HepG2 (cell line): ENCODE data around the gene PA2G4. TPM values are rescaled to one million over a fixed set of nuclear protein-coding genes. Genes with fewer than 3 reads are reported as not detected.

Experiments
- DPF2 ChIP-seq: sonication (generic); formaldehyde crosslinking; IDR thresholded peaks from 2 replicates; pipeline ENCODE4 v1.4.0; 2020; ENCODE audit warnings: mild to moderate bottlenecking, low read depth, missing genetic modification reagents, borderline replicate concordance
- GABPB1 ChIP-seq: IDR thresholded peaks from 2 replicates; pipeline ENCODE4 v1.6.1; 2016; ENCODE audit warnings: mild to moderate bottlenecking, missing genetic modification reagents, moderate library complexity, missing compliant biosample characterization
- GATAD2A ChIP-seq: IDR thresholded peaks from 2 replicates; pipeline ENCODE4 v1.6.1; 2016
- KDM5A ChIP-seq: fragments of 200-600 bp; sonication (generic); IDR thresholded peaks from 2 replicates; pipeline ENCODE4 v1.7.0; 2018; ENCODE audit warnings: antibody characterized with exemption, mild to moderate bottlenecking, low read length, borderline replicate concordance
- KMT2A ChIP-seq: sonication (generic); formaldehyde crosslinking; IDR thresholded peaks from 2 replicates; pipeline ENCODE4 v1.4.0; 2020; ENCODE audit warnings: missing genetic modification reagents
- NFE2L1 ChIP-seq: sonication (generic); formaldehyde crosslinking; IDR thresholded peaks from 2 replicates; pipeline ENCODE4 v1.4.0; 2020; ENCODE audit warnings: missing genetic modification reagents, mild to moderate bottlenecking, borderline replicate concordance
- NPAS2 ChIP-seq: sonication (generic); formaldehyde crosslinking; IDR thresholded peaks from 2 replicates; pipeline ENCODE4 v1.8.0; 2022; ENCODE audit warnings: mild to moderate bottlenecking, missing genetic modification reagents, borderline replicate concordance
- SMAD3 ChIP-seq: sonication (generic); formaldehyde crosslinking; IDR thresholded peaks from 2 replicates; pipeline ENCODE4 v1.4.0; 2020; ENCODE audit warnings: missing genetic modification reagents
- SSRP1 ChIP-seq: IDR thresholded peaks from 2 replicates; pipeline ENCODE4 v1.6.1; 2016; ENCODE audit warnings: control low read depth
- ZBTB26 ChIP-seq: IDR thresholded peaks from 2 replicates; pipeline ENCODE4 v1.6.1; 2016; ENCODE audit warnings: missing compliant biosample characterization, missing genetic modification reagents, borderline replicate concordance
- ZBTB7A ChIP-seq: sonication (generic); formaldehyde crosslinking; IDR thresholded peaks from 2 replicates; pipeline ENCODE4 v1.8.0; 2022; ENCODE audit warnings: mild to moderate bottlenecking, missing genetic modification reagents
- ZFP62 ChIP-seq: sonication (generic); formaldehyde crosslinking; IDR thresholded peaks from 2 replicates; pipeline ENCODE4 v1.4.0; 2020; ENCODE audit warnings: missing genetic modification reagents
- ZNF124 ChIP-seq: sonication (generic); formaldehyde crosslinking; IDR thresholded peaks from 2 replicates; pipeline ENCODE4 v1.4.0; 2020; ENCODE audit warnings: missing genetic modification reagents
- ZNF20 ChIP-seq: sonication (generic); formaldehyde crosslinking; IDR thresholded peaks from 2 replicates; pipeline ENCODE4 v1.4.0; 2020; ENCODE audit warnings: mild to moderate bottlenecking, moderate library complexity, missing genetic modification reagents
- ZNF33B ChIP-seq: sonication (generic); formaldehyde crosslinking; IDR thresholded peaks from 2 replicates; pipeline ENCODE4 v1.5.1; 2020; ENCODE audit warnings: mild to moderate bottlenecking, missing genetic modification reagents
- ZNF780A ChIP-seq: sonication (generic); formaldehyde crosslinking; IDR thresholded peaks from 2 replicates; pipeline ENCODE4 v1.8.0; 2022; ENCODE audit warnings: mild to moderate bottlenecking, missing genetic modification reagents, moderate library complexity
- polyA plus RNA-seq, 8 experiments: library from polyadenylated mRNA; depleted of rRNA in 3 of 8; stranded (reverse) in 7 of 8; unstranded in 1 of 8; fragments of >200 nt; fragmentation: Illumina TruSeq in 4 of 8; extraction: Trizol in 4 of 8; gene quantifications; 2 replicates each; pipeline versions ENCODE4 v1.2.1 to v1.2.3, GENCODE V29; 2011 to 2016; ENCODE audit warnings: low read depth in 4 of 8, missing spikeins in 1 of 8, mixed read lengths in 1 of 8; ENCODE audit not compliant: insufficient read depth in 1 of 8
- total RNA-seq, 5 experiments: library from RNA; depleted of rRNA; stranded (reverse); fragments of >200 nt; fragmentation: Illumina TruSeq; extraction: Trizol; gene quantifications; 2 replicates each; pipeline ENCODE4 v1.2.3, GENCODE V29; 2016; ENCODE audit warnings: low read depth in 1 of 5
- TF ChIP-seq, protein P1 (sequence below): sonication (generic); formaldehyde crosslinking; IDR thresholded peaks from 2 replicates; pipeline ENCODE4 v1.9.0; 2021; ENCODE audit warnings: mild to moderate bottlenecking, missing genetic modification reagents
- TF ChIP-seq, protein P2 (sequence below): sonication (generic); formaldehyde crosslinking; IDR thresholded peaks from 2 replicates; pipeline ENCODE4 v1.4.0; 2020; ENCODE audit warnings: mild to moderate bottlenecking, missing genetic modification reagents
- TF ChIP-seq, protein P3 (sequence below): IDR thresholded peaks from 2 replicates; pipeline ENCODE4 v1.6.1; 2016; ENCODE audit warnings: mild to moderate bottlenecking

Gene PA2G4
- total and polyA plus RNA-seq, 2 of the 13 experiments (the other 11 are each of a cell fraction or from before 2014, with no cell fraction given), result 147 to 240 TPM

GRCh38 chr12:56129206-56129941, 25.0 kb downstream of the PA2G4 start (continued):
- TF ChIP-seq, protein P1, sequence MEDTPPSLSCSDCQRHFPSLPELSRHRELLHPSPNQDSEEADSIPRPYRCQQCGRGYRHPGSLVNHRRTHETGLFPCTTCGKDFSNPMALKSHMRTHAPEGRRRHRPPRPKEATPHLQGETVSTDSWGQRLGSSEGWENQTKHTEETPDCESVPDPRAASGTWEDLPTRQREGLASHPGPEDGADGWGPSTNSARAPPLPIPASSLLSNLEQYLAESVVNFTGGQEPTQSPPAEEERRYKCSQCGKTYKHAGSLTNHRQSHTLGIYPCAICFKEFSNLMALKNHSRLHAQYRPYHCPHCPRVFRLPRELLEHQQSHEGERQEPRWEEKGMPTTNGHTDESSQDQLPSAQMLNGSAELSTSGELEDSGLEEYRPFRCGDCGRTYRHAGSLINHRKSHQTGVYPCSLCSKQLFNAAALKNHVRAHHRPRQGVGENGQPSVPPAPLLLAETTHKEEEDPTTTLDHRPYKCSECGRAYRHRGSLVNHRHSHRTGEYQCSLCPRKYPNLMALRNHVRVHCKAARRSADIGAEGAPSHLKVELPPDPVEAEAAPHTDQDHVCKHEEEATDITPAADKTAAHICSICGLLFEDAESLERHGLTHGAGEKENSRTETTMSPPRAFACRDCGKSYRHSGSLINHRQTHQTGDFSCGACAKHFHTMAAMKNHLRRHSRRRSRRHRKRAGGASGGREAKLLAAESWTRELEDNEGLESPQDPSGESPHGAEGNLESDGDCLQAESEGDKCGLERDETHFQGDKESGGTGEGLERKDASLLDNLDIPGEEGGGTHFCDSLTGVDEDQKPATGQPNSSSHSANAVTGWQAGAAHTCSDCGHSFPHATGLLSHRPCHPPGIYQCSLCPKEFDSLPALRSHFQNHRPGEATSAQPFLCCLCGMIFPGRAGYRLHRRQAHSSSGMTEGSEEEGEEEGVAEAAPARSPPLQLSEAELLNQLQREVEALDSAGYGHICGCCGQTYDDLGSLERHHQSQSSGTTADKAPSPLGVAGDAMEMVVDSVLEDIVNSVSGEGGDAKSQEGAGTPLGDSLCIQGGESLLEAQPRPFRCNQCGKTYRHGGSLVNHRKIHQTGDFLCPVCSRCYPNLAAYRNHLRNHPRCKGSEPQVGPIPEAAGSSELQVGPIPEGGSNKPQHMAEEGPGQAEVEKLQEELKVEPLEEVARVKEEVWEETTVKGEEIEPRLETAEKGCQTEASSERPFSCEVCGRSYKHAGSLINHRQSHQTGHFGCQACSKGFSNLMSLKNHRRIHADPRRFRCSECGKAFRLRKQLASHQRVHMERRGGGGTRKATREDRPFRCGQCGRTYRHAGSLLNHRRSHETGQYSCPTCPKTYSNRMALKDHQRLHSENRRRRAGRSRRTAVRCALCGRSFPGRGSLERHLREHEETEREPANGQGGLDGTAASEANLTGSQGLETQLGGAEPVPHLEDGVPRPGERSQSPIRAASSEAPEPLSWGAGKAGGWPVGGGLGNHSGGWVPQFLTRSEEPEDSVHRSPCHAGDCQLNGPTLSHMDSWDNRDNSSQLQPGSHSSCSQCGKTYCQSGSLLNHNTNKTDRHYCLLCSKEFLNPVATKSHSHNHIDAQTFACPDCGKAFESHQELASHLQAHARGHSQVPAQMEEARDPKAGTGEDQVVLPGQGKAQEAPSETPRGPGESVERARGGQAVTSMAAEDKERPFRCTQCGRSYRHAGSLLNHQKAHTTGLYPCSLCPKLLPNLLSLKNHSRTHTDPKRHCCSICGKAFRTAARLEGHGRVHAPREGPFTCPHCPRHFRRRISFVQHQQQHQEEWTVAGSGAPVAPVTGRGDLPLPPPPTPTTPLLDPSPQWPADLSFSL, result no peak
- TF ChIP-seq NFE2L1 (CRISPR knock-in tag), result no peak
- no peak for TF ChIP-seq NPAS2
- TF ChIP-seq ZNF124, result no peak
- TF ChIP-seq, protein P2, sequence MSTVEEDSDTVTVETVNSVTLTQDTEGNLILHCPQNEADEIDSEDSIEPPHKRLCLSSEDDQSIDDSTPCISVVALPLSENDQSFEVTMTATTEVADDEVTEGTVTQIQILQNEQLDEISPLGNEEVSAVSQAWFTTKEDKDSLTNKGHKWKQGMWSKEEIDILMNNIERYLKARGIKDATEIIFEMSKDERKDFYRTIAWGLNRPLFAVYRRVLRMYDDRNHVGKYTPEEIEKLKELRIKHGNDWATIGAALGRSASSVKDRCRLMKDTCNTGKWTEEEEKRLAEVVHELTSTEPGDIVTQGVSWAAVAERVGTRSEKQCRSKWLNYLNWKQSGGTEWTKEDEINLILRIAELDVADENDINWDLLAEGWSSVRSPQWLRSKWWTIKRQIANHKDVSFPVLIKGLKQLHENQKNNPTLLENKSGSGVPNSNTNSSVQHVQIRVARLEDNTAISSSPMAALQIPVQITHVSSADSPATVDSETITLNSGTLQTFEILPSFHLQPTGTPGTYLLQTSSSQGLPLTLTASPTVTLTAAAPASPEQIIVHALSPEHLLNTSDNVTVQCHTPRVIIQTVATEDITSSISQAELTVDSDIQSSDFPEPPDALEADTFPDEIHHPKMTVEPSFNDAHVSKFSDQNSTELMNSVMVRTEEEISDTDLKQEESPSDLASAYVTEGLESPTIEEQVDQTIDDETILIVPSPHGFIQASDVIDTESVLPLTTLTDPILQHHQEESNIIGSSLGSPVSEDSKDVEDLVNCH (CRISPR knock-in tag), result no peak
- TF ChIP-seq KMT2A (CRISPR knock-in tag), result no peak
- no peak for TF ChIP-seq ZNF20 (CRISPR knock-in tag)
- TF ChIP-seq ZFP62 (CRISPR knock-in tag), result no peak
- TF ChIP-seq DPF2, result no peak
- TF ChIP-seq GABPB1, result peak; percentile 68; the same call in 1 of the 2 replicates
- no peak for TF ChIP-seq ZNF780A (CRISPR knock-in tag)
- TF ChIP-seq SMAD3, result no peak
- 0 out of 2 replicates have a peak, but pooled peaks have one; percentile 10 for TF ChIP-seq GATAD2A (CRISPR knock-in tag)
- TF ChIP-seq KDM5A, result no peak
- 0 out of 2 replicates have a peak, but pooled peaks have one; percentile 20 for TF ChIP-seq ZBTB26 (CRISPR knock-in tag)
- TF ChIP-seq ZBTB7A (CRISPR knock-in tag), result 0 out of 2 replicates have a peak, but pooled peaks have one; percentile 21
- no peak for TF ChIP-seq SSRP1 (CRISPR knock-in tag)
- TF ChIP-seq, protein P3, sequence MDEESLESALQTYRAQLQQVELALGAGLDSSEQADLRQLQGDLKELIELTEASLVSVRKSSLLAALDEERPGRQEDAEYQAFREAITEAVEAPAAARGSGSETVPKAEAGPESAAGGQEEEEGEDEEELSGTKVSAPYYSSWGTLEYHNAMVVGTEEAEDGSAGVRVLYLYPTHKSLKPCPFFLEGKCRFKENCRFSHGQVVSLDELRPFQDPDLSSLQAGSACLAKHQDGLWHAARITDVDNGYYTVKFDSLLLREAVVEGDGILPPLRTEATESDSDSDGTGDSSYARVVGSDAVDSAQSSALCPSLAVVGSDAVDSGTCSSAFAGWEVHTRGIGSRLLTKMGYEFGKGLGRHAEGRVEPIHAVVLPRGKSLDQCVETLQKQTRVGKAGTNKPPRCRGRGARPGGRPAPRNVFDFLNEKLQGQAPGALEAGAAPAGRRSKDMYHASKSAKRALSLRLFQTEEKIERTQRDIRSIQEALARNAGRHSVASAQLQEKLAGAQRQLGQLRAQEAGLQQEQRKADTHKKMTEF (CRISPR knock-in tag), result no peak
- TF ChIP-seq ZNF33B, result no peak
